AG09319 (cell line): Measurements from ENCODE around the gene MICAL3.

Experiments
- DNase-seq: peaks from one replicate; pipeline ENCODE4 v3.0.0-alpha.2; 2010; ENCODE audit warnings: low read depth; ENCODE audit errors: extremely low read depth
- TF ChIP-seq, protein P1 (sequence below): IDR thresholded peaks from 2 replicates; pipeline ENCODE4 v1.5.1; 2011; ENCODE audit warnings: low read depth, mild to moderate bottlenecking, inconsistent platforms, low read length, moderate library complexity

MICAL3 gene

GRCh38 chr22:17780116-17780740 is 244.1 kb downstream of the MICAL3 start:
- TF ChIP-seq, protein P1, sequence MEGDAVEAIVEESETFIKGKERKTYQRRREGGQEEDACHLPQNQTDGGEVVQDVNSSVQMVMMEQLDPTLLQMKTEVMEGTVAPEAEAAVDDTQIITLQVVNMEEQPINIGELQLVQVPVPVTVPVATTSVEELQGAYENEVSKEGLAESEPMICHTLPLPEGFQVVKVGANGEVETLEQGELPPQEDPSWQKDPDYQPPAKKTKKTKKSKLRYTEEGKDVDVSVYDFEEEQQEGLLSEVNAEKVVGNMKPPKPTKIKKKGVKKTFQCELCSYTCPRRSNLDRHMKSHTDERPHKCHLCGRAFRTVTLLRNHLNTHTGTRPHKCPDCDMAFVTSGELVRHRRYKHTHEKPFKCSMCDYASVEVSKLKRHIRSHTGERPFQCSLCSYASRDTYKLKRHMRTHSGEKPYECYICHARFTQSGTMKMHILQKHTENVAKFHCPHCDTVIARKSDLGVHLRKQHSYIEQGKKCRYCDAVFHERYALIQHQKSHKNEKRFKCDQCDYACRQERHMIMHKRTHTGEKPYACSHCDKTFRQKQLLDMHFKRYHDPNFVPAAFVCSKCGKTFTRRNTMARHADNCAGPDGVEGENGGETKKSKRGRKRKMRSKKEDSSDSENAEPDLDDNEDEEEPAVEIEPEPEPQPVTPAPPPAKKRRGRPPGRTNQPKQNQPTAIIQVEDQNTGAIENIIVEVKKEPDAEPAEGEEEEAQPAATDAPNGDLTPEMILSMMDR, result no peak
- DNase-seq, result no peak

GRCh38 chr22:17779286-17780115 is 244.9 kb downstream of the MICAL3 start:
- DNase-seq, result no peak
- TF ChIP-seq, protein P1, result no peak

DNA sequence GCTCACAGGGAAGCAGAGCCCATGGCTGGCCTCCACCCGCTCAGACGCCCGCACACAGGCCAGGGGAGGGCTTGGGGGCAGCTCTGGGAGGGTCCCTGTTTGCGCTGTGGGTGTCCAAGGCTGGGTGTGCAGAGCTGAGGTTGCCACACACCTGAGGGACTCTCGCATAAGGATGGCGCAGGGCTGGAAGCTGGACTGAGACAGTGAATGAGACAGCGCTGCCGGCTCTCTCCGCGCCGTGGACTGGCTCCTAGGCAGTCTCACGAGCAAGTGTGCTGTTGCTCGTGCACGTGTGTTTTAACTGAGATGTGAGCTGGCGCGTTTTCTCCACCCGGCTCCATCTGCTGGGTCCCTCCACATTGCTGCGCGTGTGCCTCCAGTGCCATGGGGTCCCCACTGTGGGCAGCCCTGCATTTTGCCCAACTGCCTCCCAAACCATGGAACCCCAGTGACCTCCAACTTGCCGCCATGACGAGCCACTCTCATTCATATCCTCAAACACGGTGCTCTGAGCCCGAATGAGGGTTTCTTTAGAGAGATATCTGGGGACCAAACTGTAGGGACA is 245.9 kb downstream of the MICAL3 start:
- DNase-seq, result no peak
- TF ChIP-seq, protein P1, result no peak

GRCh38 chr22:17777717-17778044 is 246.7 kb downstream of the MICAL3 start:
- TF ChIP-seq, protein P1, result no peak
- DNase-seq, result no peak

- TF ChIP-seq, protein P1, result no peak
- no peak for DNase-seq
These were observed 247.2 kb downstream of the MICAL3 start for GRCh38 chr22:17777005-17777716.

GRCh38 chr22:17775781-17776465 is 248.4 kb downstream of the MICAL3 start:
- TF ChIP-seq, protein P1, result no peak
- no peak for DNase-seq
